ENCODE measurements around the gene NAALADL2. TPM values are rescaled to one million over a fixed set of nuclear protein-coding genes. Genes with fewer than 3 reads are reported as not detected.

NAALADL2 gene
- total RNA-seq, 1 donor = 23.5 TPM

GRCh38 chr3:175212896-175213295 lies 353.8 kb downstream of the NAALADL2 start:
- Histone ChIP-seq H3K36me3 (ENCODE audit: insufficient read depth, low read length) (no peaks in the 10 kb centered on the region), H3K27me3 (ENCODE audit: insufficient read depth, low read length) (no peaks in the 10 kb centered on the region), H3K4me1 (ENCODE audit: insufficient read depth, low read length) (peaks cover 12% of the 10 kb centered on the region), H3K4me2 (ENCODE audit: insufficient read depth, low read length) (peak overlapping the region; percentile 3), H3K9me3 (ENCODE audit: low read depth, low read length) (no peaks in the 10 kb centered on the region), H3K4me3 (ENCODE audit: insufficient read depth, low read length) (no peak overlapping the region), H2AFZ (ENCODE audit: low read length) (no peak overlapping the region), H3K27ac (ENCODE audit: low read depth, low read length) (no peak overlapping the region), H3K79me2 (ENCODE audit: insufficient read depth, low read length) (no peaks in the 10 kb centered on the region), H4K20me1 (ENCODE audit: insufficient read depth, low read length) (no peaks in the 10 kb centered on the region)
- no peak for DNase-seq (ENCODE audit: insufficient read length, low spot score, missing footprints)
- TF ChIP-seq CTCF (IDR thresholded peaks at IDR 0.05; ENCODE audit: extremely low read depth, low read depth, low read length) = no peak

GRCh38 chr3:175214216-175214615 lies 355.1 kb downstream of the NAALADL2 start:
- no peak for DNase-seq (ENCODE audit: insufficient read length, low spot score, missing footprints)
- Histone ChIP-seq H3K79me2 (ENCODE audit: insufficient read depth, low read length) (no peaks in the 10 kb centered on the region), H3K27ac (ENCODE audit: low read depth, low read length) (no peak overlapping the region), H3K4me1 (ENCODE audit: insufficient read depth, low read length) (peaks cover 12% of the 10 kb centered on the region), H3K9me3 (ENCODE audit: low read depth, low read length) (no peaks in the 10 kb centered on the region), H3K36me3 (ENCODE audit: insufficient read depth, low read length) (no peaks in the 10 kb centered on the region), H3K4me2 (ENCODE audit: insufficient read depth, low read length) (no peak overlapping the region), H2AFZ (ENCODE audit: low read length) (no peak overlapping the region), H3K27me3 (ENCODE audit: insufficient read depth, low read length) (no peaks in the 10 kb centered on the region), H4K20me1 (ENCODE audit: insufficient read depth, low read length) (no peaks in the 10 kb centered on the region), H3K4me3 (ENCODE audit: insufficient read depth, low read length) (no peak overlapping the region)
- TF ChIP-seq CTCF (IDR thresholded peaks at IDR 0.05; ENCODE audit: extremely low read depth, low read depth, low read length) = no peak

GRCh38 chr3:175215833-175216232 lies 356.7 kb downstream of the NAALADL2 start:
- no peak overlapping the region for H3K27ac ChIP-seq (ENCODE audit: low read depth, low read length)
- no peak for DNase-seq (ENCODE audit: insufficient read length, low spot score, missing footprints)
- no peak overlapping the region for H2AFZ ChIP-seq (ENCODE audit: low read length)
- H4K20me1 ChIP-seq (ENCODE audit: insufficient read depth, low read length) = no peaks in the 10 kb centered on the region
- no peaks in the 10 kb centered on the region for H3K36me3 ChIP-seq (ENCODE audit: insufficient read depth, low read length)
- H3K4me2 ChIP-seq (ENCODE audit: insufficient read depth, low read length) = no peak overlapping the region
- TF ChIP-seq CTCF (IDR thresholded peaks at IDR 0.05; ENCODE audit: extremely low read depth, low read depth, low read length) = no peak
- H3K4me1 ChIP-seq (ENCODE audit: insufficient read depth, low read length) = peaks cover 12% of the 10 kb centered on the region
- H3K27me3 ChIP-seq (ENCODE audit: insufficient read depth, low read length) = no peaks in the 10 kb centered on the region
- H3K4me3 ChIP-seq (ENCODE audit: insufficient read depth, low read length) = no peak overlapping the region
- H3K79me2 ChIP-seq (ENCODE audit: insufficient read depth, low read length) = no peaks in the 10 kb centered on the region
- H3K9me3 ChIP-seq (ENCODE audit: low read depth, low read length) = no peaks in the 10 kb centered on the region

- H3K4me2 ChIP-seq (ENCODE audit: insufficient read depth, low read length) = no peak overlapping the region
- no peak for TF ChIP-seq CTCF (IDR thresholded peaks at IDR 0.05; ENCODE audit: extremely low read depth, low read depth, low read length)
- no peak for DNase-seq (ENCODE audit: insufficient read length, low spot score, missing footprints)
- H2AFZ ChIP-seq (ENCODE audit: low read length) = no peak overlapping the region
- H3K4me1 ChIP-seq (ENCODE audit: insufficient read depth, low read length) = no peaks in the 10 kb centered on the region
- H4K20me1 ChIP-seq (ENCODE audit: insufficient read depth, low read length) = no peaks in the 10 kb centered on the region
- H3K9me3 ChIP-seq (ENCODE audit: low read depth, low read length) = no peaks in the 10 kb centered on the region
- no peaks in the 10 kb centered on the region for H3K79me2 ChIP-seq (ENCODE audit: insufficient read depth, low read length)
- no peaks in the 10 kb centered on the region for H3K27me3 ChIP-seq (ENCODE audit: insufficient read depth, low read length)
- H3K27ac ChIP-seq (ENCODE audit: low read depth, low read length) = no peak overlapping the region
- no peak overlapping the region for H3K4me3 ChIP-seq (ENCODE audit: insufficient read depth, low read length)
- no peaks in the 10 kb centered on the region for H3K36me3 ChIP-seq (ENCODE audit: insufficient read depth, low read length)
Measured at GRCh38 chr3:175222356-175222755, 363.2 kb downstream of the NAALADL2 start.

Measured in osteoblast (primary cell).